GM21723 (cell line): ENCODE results near the gene HNRNPUL2.
"Not testable (repeated sequence)": the region's sequence is repeated elsewhere in the genome, so short reads cannot be mapped to it uniquely, and the experiment has no call there.

Source experiments
- ATAC-seq: cut with Tn5 transposase; IDR thresholded peaks from one replicate; pipeline ENCODE4 v1.9.1; 2021; ENCODE audit warnings: mild to moderate bottlenecking, moderate library complexity; ENCODE audit not compliant: unreplicated experiment

The HNRNPUL2 gene

GRCh38 chr11:62727165-62727871 is at the start of gene HNRNPUL2:
TSS of gene HNRNPUL2 (minus strand) at chr11:62727457. CDS start at chr11:62727156, 301 bp downstream.
- ATAC-seq: peak; percentile 70

- no peak for ATAC-seq
Observed at GRCh38 chr11:62775646-62776045, 48.4 kb upstream of the HNRNPUL2 start.

GRCh38 chr11:62774407-62774806 is 47.1 kb upstream of the HNRNPUL2 start:
- no peak for ATAC-seq

- peak; percentile 78 for ATAC-seq
Observed at GRCh38 chr11:62771144-62772021, 44.1 kb upstream of the HNRNPUL2 start, which contains the start of gene TAF6L. TSS of gene TAF6L (plus strand) at chr11:62771396. CDS start at chr11:62775784, 4,388 bp downstream.

GRCh38 chr11:62770778-62771143 is 43.5 kb upstream of the HNRNPUL2 start:
- peak; percentile 3 for ATAC-seq

- ATAC-seq: not testable (repeated sequence)
Observed at GRCh38 chr11:62760867-62761227, 33.6 kb upstream of the HNRNPUL2 start.

- ATAC-seq: no peak
Observed at GRCh38 chr11:62757846-62758788, 30.9 kb upstream of the HNRNPUL2 start.

- ATAC-seq: no peak
Observed at GRCh38 chr11:62755086-62755615, 27.9 kb upstream of the HNRNPUL2 start.

- peak; percentile 94 for ATAC-seq
Observed at GRCh38 chr11:62753736-62754603, 26.7 kb upstream of the HNRNPUL2 start, which contains the start of gene ZBTB3. TSS of gene ZBTB3 (minus strand) at chr11:62754160. CDS start at chr11:62753664, 496 bp downstream.

- peak; percentile 1 for ATAC-seq
Observed at GRCh38 chr11:62752994-62753735, 25.9 kb upstream of the HNRNPUL2 start.

GRCh38 chr11:62752177-62752785 is 25.0 kb upstream of the HNRNPUL2 start:
- no peak for ATAC-seq

GRCh38 chr11:62749931-62750330 is 22.7 kb upstream of the HNRNPUL2 start:
- not testable (repeated sequence) for ATAC-seq

- no peak for ATAC-seq
Observed at GRCh38 chr11:62747475-62748160, 20.4 kb upstream of the HNRNPUL2 start.

GRCh38 chr11:62737196-62737595 is 9.9 kb upstream of the HNRNPUL2 start:
- no peak for ATAC-seq

GRCh38 chr11:62732830-62733229 is 5.6 kb upstream of the HNRNPUL2 start:
- no peak for ATAC-seq

GRCh38 chr11:62730076-62730475 is 2.8 kb upstream of the HNRNPUL2 start:
- not testable (repeated sequence) for ATAC-seq

GRCh38 chr11:62728171-62728988 is 1.1 kb upstream of the HNRNPUL2 start, which contains the start of gene TTC9C:
TSS of gene TTC9C (plus strand) at chr11:62728486. CDS start at chr11:62728849, 363 bp downstream.
- ATAC-seq: peak; percentile 27
